Measurements from ENCODE around the gene PDCD7. TPM values are rescaled to one million over a fixed set of nuclear protein-coding genes. Genes with fewer than 3 reads are reported as not detected.
"Not testable (repeated sequence)": the region's sequence is repeated elsewhere in the genome, so short reads cannot be mapped to it uniquely, and the experiment has no call there.

PDCD7 gene
- total RNA-seq, 2 donors from 2014 or later = 25.4 to 33.1 TPM

- Histone ChIP-seq H3K9ac (ENCODE audit: extremely low read depth, low read length, poor library complexity, severe bottlenecking) (no peak overlapping the region), H3K4me3 (ENCODE audit: low read length) (no peak overlapping the region), H3K4me1 (ENCODE audit: control insufficient read depth, insufficient read depth, low read length) (no peaks in the 10 kb centered on the region), H3K27me3 (ENCODE audit: control insufficient read depth, insufficient read depth, low read length, poor library complexity, severe bottlenecking) (no peaks in the 10 kb centered on the region), H3K36me3 (ENCODE audit: control insufficient read depth, insufficient read depth, low read length) (peaks cover 21% of the 10 kb centered on the region), H3K9me3 (ENCODE audit: control insufficient read depth, low read length) (no peaks in the 10 kb centered on the region), H3K27ac (ENCODE audit: low read depth, low read length) (no peak overlapping the region)
- Mint-ChIP-seq H3K27me3 (ENCODE audit: insufficient read depth) (no peaks in the 10 kb centered on the region), H3K36me3 (ENCODE audit: low read depth) (peaks cover 13% of the 10 kb centered on the region), H3K9me3 (no peaks in the 10 kb centered on the region), H3K27ac (no peak overlapping the region), H3K4me3 (no peak overlapping the region), H3K4me1 (no peaks in the 10 kb centered on the region)
- WGBS, 2 experiments (ENCODE audit: insufficient coverage in 1 of 2, insufficient read length in 1 of 2) = 88 to 94% methylated on average over 6 of the region's 6 CpGs
- DNase-seq = peak; percentile 20
- TF ChIP-seq CTCF (conservative IDR thresholded peaks at IDR 0.05) = no peak
Measured at GRCh38 chr15:65095747-65096104, 37.9 kb downstream of the PDCD7 start.

GRCh38 chr15:65095011-65095746, 38.4 kb downstream of the PDCD7 start:
- Mint-ChIP-seq H3K9me3 (no peaks in the 10 kb centered on the region), H3K36me3 (ENCODE audit: low read depth) (peaks cover 13% of the 10 kb centered on the region), H3K4me1 (no peaks in the 10 kb centered on the region), H3K4me3 (no peak overlapping the region), H3K27ac (no peak overlapping the region), H3K27me3 (ENCODE audit: insufficient read depth) (no peaks in the 10 kb centered on the region)
- no peak for TF ChIP-seq CTCF (conservative IDR thresholded peaks at IDR 0.05)
- Histone ChIP-seq H3K27me3 (ENCODE audit: control insufficient read depth, insufficient read depth, low read length, poor library complexity, severe bottlenecking) (no peaks in the 10 kb centered on the region), H3K9me3 (ENCODE audit: control insufficient read depth, low read length) (no peaks in the 10 kb centered on the region), H3K9ac (ENCODE audit: extremely low read depth, low read length, poor library complexity, severe bottlenecking) (no peak overlapping the region), H3K4me1 (ENCODE audit: control insufficient read depth, insufficient read depth, low read length) (no peaks in the 10 kb centered on the region), H3K36me3 (ENCODE audit: control insufficient read depth, insufficient read depth, low read length) (peaks cover 19% of the 10 kb centered on the region), H3K27ac (ENCODE audit: low read depth, low read length) (no peak overlapping the region), H3K4me3 (ENCODE audit: low read length) (no peak overlapping the region)
- 87 to 93% methylated on average over 4 to 5 of the region's 5 CpGs for WGBS, 2 experiments (ENCODE audit: insufficient coverage in 1 of 2, insufficient read length in 1 of 2)
- DNase-seq = peak; percentile 29

- H3K27me3 Mint-ChIP-seq (ENCODE audit: insufficient read depth) = no peaks in the 10 kb centered on the region
Measured at GRCh38 chr15:65094294-65094995, 39.2 kb downstream of the PDCD7 start.

GRCh38 chr15:65093793-65094170, 39.8 kb downstream of the PDCD7 start:
- not testable (repeated sequence) for DNase-seq; H3K9me3 ChIP-seq (ENCODE audit: control insufficient read depth, low read length); H3K4me3 Mint-ChIP-seq; H3K4me1 ChIP-seq (ENCODE audit: control insufficient read depth, insufficient read depth, low read length); H3K27me3 Mint-ChIP-seq (ENCODE audit: insufficient read depth); H3K27ac Mint-ChIP-seq; H3K4me3 ChIP-seq (ENCODE audit: low read length); H3K27ac ChIP-seq (ENCODE audit: low read depth, low read length); H3K9me3 Mint-ChIP-seq; H3K4me1 Mint-ChIP-seq; H3K9ac ChIP-seq (ENCODE audit: extremely low read depth, low read length, poor library complexity, severe bottlenecking); H3K27me3 ChIP-seq (ENCODE audit: control insufficient read depth, insufficient read depth, low read length, poor library complexity, severe bottlenecking); H3K36me3 ChIP-seq (ENCODE audit: control insufficient read depth, insufficient read depth, low read length)
- peaks cover 11% of the 10 kb centered on the region for H3K36me3 Mint-ChIP-seq (ENCODE audit: low read depth)
- 92 to 94% methylated on average over 13 of the region's 13 CpGs for WGBS, 2 experiments (ENCODE audit: insufficient coverage in 1 of 2, insufficient read length in 1 of 2)

More at GRCh38 chr15:65094294-65094995, 39.2 kb downstream of the PDCD7 start:
- no peak overlapping the region for H3K4me3 ChIP-seq (ENCODE audit: low read length)
- no peaks in the 10 kb centered on the region for H3K9me3 ChIP-seq (ENCODE audit: control insufficient read depth, low read length)
- DNase-seq = peak; percentile 36
- no peak for TF ChIP-seq CTCF (conservative IDR thresholded peaks at IDR 0.05)
- no peak overlapping the region for H3K9ac ChIP-seq (ENCODE audit: extremely low read depth, low read length, poor library complexity, severe bottlenecking)
- H3K36me3 Mint-ChIP-seq (ENCODE audit: low read depth) = peaks cover 13% of the 10 kb centered on the region
- H3K4me1 Mint-ChIP-seq = peaks cover 3% of the 10 kb centered on the region
- H3K4me3 Mint-ChIP-seq = no peak overlapping the region
- H3K9me3 Mint-ChIP-seq = no peaks in the 10 kb centered on the region
- H3K27ac Mint-ChIP-seq = peak overlapping the region; percentile 55
- H3K27me3 ChIP-seq (ENCODE audit: control insufficient read depth, insufficient read depth, low read length, poor library complexity, severe bottlenecking) = no peaks in the 10 kb centered on the region
- H3K4me1 ChIP-seq (ENCODE audit: control insufficient read depth, insufficient read depth, low read length) = no peaks in the 10 kb centered on the region
- 92 to 96% methylated on average over 10 to 14 of the region's 14 CpGs for WGBS, 2 experiments (ENCODE audit: insufficient coverage in 1 of 2, insufficient read length in 1 of 2)
- no peak overlapping the region for H3K27ac ChIP-seq (ENCODE audit: low read depth, low read length)
- H3K36me3 ChIP-seq (ENCODE audit: control insufficient read depth, insufficient read depth, low read length) = peaks cover 14% of the 10 kb centered on the region
